Measurements from ENCODE around the gene DNAJC13. TPM values are rescaled to one million over a fixed set of nuclear protein-coding genes. Genes with fewer than 3 reads are reported as not detected.

The DNAJC13 gene
- total and polyA plus RNA-seq, 2 of the 8 experiments (the other 6 are each of a cell fraction or from before 2014, with no cell fraction given) = 7.9 to 28.8 TPM

- no peak overlapping the region for H3K4me2 ChIP-seq (ENCODE audit: insufficient read depth in 1 of 2, low read depth in 2 of 2, low read length in 2 of 2)
- FAIRE-seq = no peak
Observed at GRCh38 chr3:132404276-132404675, 13.0 kb upstream of the DNAJC13 start.

More at GRCh38 chr3:132404276-132404675, 13.0 kb upstream of the DNAJC13 start:
- ChIA-PET POLR2A (ENCODE audit: partially characterized antibody) (no interaction called here), CTCF (ENCODE audit: partially characterized antibody) (interaction anchor here (0.7 to 15.4 kb wide), 3 partner anchors 56 to 136 kb away, joined by 3 to 486 read pairs (median 3); no protein-coding TSS in a partner anchor)
- Histone ChIP-seq H3K79me1 (ENCODE audit: low read depth, low read length) (no peaks in the 10 kb centered on the region), H3K14ac (ENCODE audit: insufficient read length) (no peak overlapping the region), H3K79me2 (ENCODE audit: control insufficient read depth in 1 of 2, insufficient read depth in 2 of 2, low read length in 2 of 2) (no peaks in the 10 kb centered on the region), H3K27me3 (replicated peaks in 1 of 4; ENCODE audit: control insufficient read depth in 3 of 4, extremely low read depth in 1 of 4, insufficient read depth in 3 of 4, low read length in 3 of 4) (no peaks in the 10 kb centered on the region), H4K8ac (ENCODE audit: extremely low read depth, insufficient read depth, low read length) (no peak overlapping the region), H3K18ac (ENCODE audit: extremely low read depth, low read length) (no peak overlapping the region), H3K56ac (replicated peaks; ENCODE audit: insufficient read length, low read depth, low read length) (no peak overlapping the region), H2AFZ (ENCODE audit: low read length) (no peak overlapping the region), H3K27ac (ENCODE audit: low read depth, low read length) (no peak overlapping the region), H3K4ac (replicated peaks; ENCODE audit: insufficient read length, low read depth, low read length) (no peak overlapping the region), H4K5ac (ENCODE audit: insufficient read length, low read depth, low read length) (no peak overlapping the region), H3K4me3 (ENCODE audit: extremely low read depth in 1 of 4, insufficient read depth in 2 of 4, low read depth in 3 of 4, low read length in 4 of 4) (no peak overlapping the region), H2BK12ac (ENCODE audit: low read depth, low read length) (no peak overlapping the region), H2AK5ac (ENCODE audit: low read depth, low read length) (no peak overlapping the region), H3K23me2 (ENCODE audit: low read depth, low read length) (no peaks in the 10 kb centered on the region), H4K20me1 (replicated peaks in 1 of 2; ENCODE audit: control insufficient read depth in 1 of 2, insufficient read depth in 2 of 2, low read length in 2 of 2) (no peaks in the 10 kb centered on the region), H3K36me3 (ENCODE audit: control insufficient read depth in 2 of 4, insufficient read depth in 4 of 4, low read length in 3 of 4) (no peaks in the 10 kb centered on the region), H3K23ac (ENCODE audit: insufficient read length) (no peak overlapping the region), H3K9ac (replicated peaks in 1 of 4; ENCODE audit: extremely low read depth in 1 of 4, low read depth in 3 of 4, low read length in 3 of 4) (no peak overlapping the region), H2BK5ac (ENCODE audit: low read depth, low read length) (no peak overlapping the region), H3K4me1 (replicated peaks in 1 of 4; ENCODE audit: control insufficient read depth in 3 of 4, insufficient read depth in 4 of 4, low read length in 3 of 4) (no peaks in the 10 kb centered on the region), H2BK15ac (ENCODE audit: low read length) (no peak overlapping the region), H3K9me3 (ENCODE audit: insufficient read depth in 2 of 2, low read depth in 1 of 2, low read length in 1 of 2) (no peaks in the 10 kb centered on the region), H2BK120ac (replicated peaks; ENCODE audit: low read depth, low read length) (no peak overlapping the region), H2BK20ac (ENCODE audit: low read length) (no peak overlapping the region), H4K91ac (replicated peaks; ENCODE audit: insufficient read length, low read length) (no peak overlapping the region)
- WGBS, 2 experiments (ENCODE audit: extremely low coverage in 1 of 2, insufficient coverage in 1 of 2, insufficient read length in 1 of 2, insufficient replicate concordance in 2 of 2, low coverage in 1 of 2, low lambda C conversion rate in 2 of 2, missing lambda C conversion rate in 1 of 2) = 86% methylated on average over 3 of the region's 3 CpGs; no CpG with 5 or more reads in 1 of the 2 experiments
- TF ChIP-seq POLR2A (IDR thresholded peaks at IDR 0.05; ENCODE audit: control extremely low read depth in 1 of 2, low read depth in 2 of 2, low read length in 2 of 2) = no peak
- no peak for TF ChIP-seq CEBPB (IDR thresholded peaks at IDR 0.05; ENCODE audit: low read depth, low read length)
- TF ChIP-seq POU5F1 (IDR thresholded peaks at IDR 0.05; ENCODE audit: low read depth, low read length) = no peak
- TF ChIP-seq RXRA (IDR thresholded peaks at IDR 0.05; ENCODE audit: insufficient read depth, low read depth, low read length) = no peak
- DNase-seq (ENCODE audit: low read depth in 1 of 2, low spot score in 2 of 2) = no peak
